ENCODE measurements around the gene FNDC3B. TPM values are rescaled to one million over a fixed set of nuclear protein-coding genes. Genes with fewer than 3 reads are reported as not detected.

Gene FNDC3B
- total and polyA plus RNA-seq, 12 donors: 9.7 to 118 (median 85.0) TPM

DNA sequence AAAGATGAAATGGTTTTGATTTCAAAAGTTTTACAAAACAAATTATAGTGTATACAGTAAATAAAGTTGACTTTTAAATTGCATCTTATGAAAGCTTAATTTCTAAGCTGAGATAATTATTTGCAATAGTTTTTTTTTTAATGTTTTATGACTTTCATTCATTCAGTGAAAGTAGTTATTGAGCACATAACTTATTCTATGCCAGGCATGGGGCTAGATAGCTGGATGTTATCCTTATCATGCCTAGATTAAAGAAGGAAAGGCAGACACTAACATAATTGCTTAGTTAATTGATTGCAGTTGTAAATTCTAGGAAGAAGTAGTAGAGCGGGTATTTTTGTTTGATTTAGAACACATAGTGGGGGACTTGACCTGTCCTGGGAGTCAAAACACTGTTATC, 92.4 kb downstream of the FNDC3B start:
- Histone ChIP-seq H3K4me3 (no peak overlapping the region), H3K9me3 (no peaks in the 10 kb centered on the region), H3K27me3 (no peaks in the 10 kb centered on the region), H3K27ac (peak overlapping the region in 4 of 10 donors; percentile 56 to 88 (median 82)), H3K4me1 (peaks cover 10 to 100% (median 63%) of the 10 kb centered on the region in 9 donors), H3K36me3 (peaks cover 0 to 23% (median 0%) of the 10 kb centered on the region in 9 donors)
- 92 to 95% methylated on average over 1 of the region's 1 CpG for WGBS, 2 donors
- ATAC-seq (no peak), DNase-seq (no peak)
- no peak for TF ChIP-seq CTCF (IDR thresholded peaks at IDR 0.05)
- intact Hi-C loops (cut with DNase I): loop anchor here in 2 of 10 donors (5.0 to 10.0 kb wide), 2 partner anchors 87 to 89 kb away; no protein-coding TSS in a partner anchor

DNA sequence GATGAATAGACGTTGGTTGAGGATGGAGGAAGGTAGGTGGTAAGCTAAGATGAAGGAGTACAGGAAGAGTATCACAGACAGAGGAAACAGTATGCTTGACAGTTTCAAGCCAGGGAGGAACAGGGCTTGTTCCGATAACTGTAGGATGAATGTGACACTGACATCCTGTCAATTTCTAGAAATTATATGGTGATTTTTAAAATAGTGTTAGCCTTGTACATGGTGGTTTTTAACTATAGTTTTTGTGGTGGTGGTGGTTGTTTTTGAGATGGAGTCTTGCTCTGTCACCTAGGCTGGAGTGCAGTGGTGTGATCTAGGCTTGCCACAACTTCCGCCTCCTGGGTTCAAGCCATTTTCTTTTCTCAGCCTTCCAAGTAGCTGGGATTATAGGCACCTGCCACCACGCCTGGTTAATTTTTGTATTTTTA, 92.8 kb downstream of the FNDC3B start:
- no peak overlapping the region for H3K4me3 ChIP-seq
- DNase-seq: no peak
- peaks cover 0 to 23% (median 0%) of the 10 kb centered on the region in 9 donors for H3K36me3 ChIP-seq
- no peaks in the 10 kb centered on the region for H3K9me3 ChIP-seq
- 79 to 86% methylated on average over 4 of the region's 4 CpGs for WGBS, 2 donors
- H3K27me3 ChIP-seq: no peaks in the 10 kb centered on the region
- intact Hi-C loops (cut with DNase I): loop anchor here in 2 of 10 donors (5.0 to 10.0 kb wide), 2 partner anchors 87 to 90 kb away; no protein-coding TSS in a partner anchor
- ATAC-seq: no peak
- H3K27ac ChIP-seq: peak overlapping the region in 3 of 10 donors; percentile 81 to 88 (median 82)
- peaks cover 10 to 100% (median 63%) of the 10 kb centered on the region in 9 donors for H3K4me1 ChIP-seq
- no peak for TF ChIP-seq CTCF (IDR thresholded peaks at IDR 0.05)

DNA sequence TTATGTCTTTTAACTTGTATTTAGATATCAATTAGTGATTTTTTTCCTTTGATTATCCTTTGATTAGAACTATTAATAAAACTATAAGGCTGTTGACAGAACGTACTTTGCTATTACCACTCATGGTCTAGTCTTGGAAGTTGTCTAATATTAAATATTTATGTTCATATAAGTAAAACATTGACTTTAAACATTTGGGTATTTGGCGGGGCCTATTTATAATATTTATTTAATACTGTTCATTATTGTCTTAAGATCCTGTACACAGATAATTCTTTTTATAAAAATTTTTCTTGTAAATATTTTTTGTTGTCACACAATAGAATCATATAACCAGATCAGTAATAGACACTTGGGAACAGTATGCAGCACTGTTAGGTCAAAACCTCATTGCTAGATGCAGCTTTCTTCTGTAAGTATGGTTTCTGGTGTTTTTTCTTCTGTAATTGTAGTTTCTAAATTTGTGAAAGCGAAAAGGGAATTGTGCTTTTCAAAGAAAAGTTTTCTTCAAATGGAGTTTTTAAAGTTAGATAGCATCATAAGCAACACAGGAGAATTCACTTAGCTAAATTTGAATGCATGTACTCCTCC, 93.4 kb downstream of the FNDC3B start:
- Histone ChIP-seq H3K36me3 (peaks cover 0 to 23% (median 0%) of the 10 kb centered on the region in 9 donors), H3K9me3 (no peaks in the 10 kb centered on the region), H3K27ac (peak overlapping the region in 3 of 10 donors; percentile 81 to 88 (median 82)), H3K4me1 (peaks cover 10 to 100% (median 63%) of the 10 kb centered on the region in 9 donors), H3K4me3 (no peak overlapping the region), H3K27me3 (no peaks in the 10 kb centered on the region)
- no peak for TF ChIP-seq CTCF (IDR thresholded peaks at IDR 0.05)
- intact Hi-C loops (cut with DNase I): loop anchor here in 2 of 10 donors (5.0 to 10.0 kb wide), 2 partner anchors 88 to 91 kb away; no protein-coding TSS in a partner anchor
- 97% methylated on average over 3 of the region's 3 CpGs for WGBS, 2 donors
- ATAC-seq: no peak
- no peak for DNase-seq

DNA sequence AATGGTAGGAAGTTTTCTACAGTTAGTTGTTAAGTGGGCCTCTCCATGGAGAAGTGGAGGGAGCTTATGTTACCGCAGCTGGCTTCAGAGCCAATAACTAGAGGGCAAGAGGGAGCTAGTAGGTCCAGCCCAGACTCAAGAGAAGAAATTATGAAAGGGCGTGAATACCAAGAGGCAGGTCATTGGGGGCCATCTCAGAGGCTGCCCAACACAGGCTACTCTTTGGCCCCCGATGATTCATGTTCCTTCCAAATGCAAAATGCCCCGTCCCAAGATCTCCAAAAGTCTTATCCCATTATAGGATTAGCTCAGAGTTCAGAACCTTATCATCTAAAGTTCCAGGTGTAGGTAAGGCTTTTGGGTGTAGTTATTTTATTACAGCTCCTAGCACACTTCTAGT, 94.5 kb downstream of the FNDC3B start:
- intact Hi-C loops (cut with DNase I): loop anchor here in 2 of 10 donors (5.0 to 10.0 kb wide), 2 partner anchors 89 to 92 kb away; no protein-coding TSS in a partner anchor
- no peak for TF ChIP-seq CTCF (IDR thresholded peaks at IDR 0.05)
- Histone ChIP-seq H3K4me1 (peaks cover 17 to 100% (median 63%) of the 10 kb centered on the region in 9 donors), H3K9me3 (no peaks in the 10 kb centered on the region), H3K27me3 (no peaks in the 10 kb centered on the region), H3K4me3 (no peak overlapping the region), H3K36me3 (peaks cover 0 to 23% (median 0%) of the 10 kb centered on the region in 9 donors), H3K27ac (peak overlapping the region in 2 of 10 donors; percentile 5 to 88)
- DNase-seq (no peak), ATAC-seq (no peak)
- 98% methylated on average over 4 of the region's 4 CpGs for WGBS, 2 donors

Measured in heart right ventricle (tissue), 16 donors.